22Rv1 (cell line): Measurements from ENCODE around the gene CAPNS2.

Source experiments
- CTCF ChIP-seq: fragments of 450-650 bp; IDR thresholded peaks from 2 replicates; pipeline ENCODE4 v1.5.1; 2017; ENCODE audit warnings: mild to moderate bottlenecking
- ZFX ChIP-seq: fragments of 450-650 bp; IDR thresholded peaks from 2 replicates; pipeline ENCODE4 v1.6.1; 2017; ENCODE audit warnings: antibody characterized with exemption, borderline replicate concordance

GRCh38 chr16:55567382-55567781, 898 bp downstream of the CAPNS2 start:
- no peak for TF ChIP-seq CTCF
- no peak for TF ChIP-seq ZFX
